Measurements from ENCODE around the gene STPG2. TPM values are rescaled to one million over a fixed set of nuclear protein-coding genes. Genes with fewer than 3 reads are reported as not detected.
A peak's percentile ranks its signal among the peaks of the same experiment; 100 is the strongest.

The STPG2 gene
- total and polyA plus RNA-seq, 12 donors = 0.07 to 1.8 (median 0.61) TPM; not detected in 3

- WGBS, 4 donors = 70 to 83% (median 78%) methylated on average over 2 of the region's 2 CpGs
- intact Hi-C loops (cut with DNase I) = no loop called here
- Histone ChIP-seq H3K9me3 (replicated peaks in 1 of 3) (no peaks in the 10 kb centered on the region), H3K36me3 (replicated peaks in 1 of 2) (no peaks in the 10 kb centered on the region), H3K4me1 (replicated peaks in 1 of 2) (no peaks in the 10 kb centered on the region), H3K4me3 (no peak overlapping the region), H3K27ac (no peak overlapping the region), H3K27me3 (no peaks in the 10 kb centered on the region)
- DNase-seq = no peak
- TF ChIP-seq, protein P1, sequence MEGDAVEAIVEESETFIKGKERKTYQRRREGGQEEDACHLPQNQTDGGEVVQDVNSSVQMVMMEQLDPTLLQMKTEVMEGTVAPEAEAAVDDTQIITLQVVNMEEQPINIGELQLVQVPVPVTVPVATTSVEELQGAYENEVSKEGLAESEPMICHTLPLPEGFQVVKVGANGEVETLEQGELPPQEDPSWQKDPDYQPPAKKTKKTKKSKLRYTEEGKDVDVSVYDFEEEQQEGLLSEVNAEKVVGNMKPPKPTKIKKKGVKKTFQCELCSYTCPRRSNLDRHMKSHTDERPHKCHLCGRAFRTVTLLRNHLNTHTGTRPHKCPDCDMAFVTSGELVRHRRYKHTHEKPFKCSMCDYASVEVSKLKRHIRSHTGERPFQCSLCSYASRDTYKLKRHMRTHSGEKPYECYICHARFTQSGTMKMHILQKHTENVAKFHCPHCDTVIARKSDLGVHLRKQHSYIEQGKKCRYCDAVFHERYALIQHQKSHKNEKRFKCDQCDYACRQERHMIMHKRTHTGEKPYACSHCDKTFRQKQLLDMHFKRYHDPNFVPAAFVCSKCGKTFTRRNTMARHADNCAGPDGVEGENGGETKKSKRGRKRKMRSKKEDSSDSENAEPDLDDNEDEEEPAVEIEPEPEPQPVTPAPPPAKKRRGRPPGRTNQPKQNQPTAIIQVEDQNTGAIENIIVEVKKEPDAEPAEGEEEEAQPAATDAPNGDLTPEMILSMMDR (IDR thresholded peaks at IDR 0.05) = no peak
- TF ChIP-seq POLR2A (IDR thresholded peaks at IDR 0.05) = no peak
Measured at GRCh38 chr4:98176531-98176930, 33.3 kb upstream of the STPG2 start.

DNA sequence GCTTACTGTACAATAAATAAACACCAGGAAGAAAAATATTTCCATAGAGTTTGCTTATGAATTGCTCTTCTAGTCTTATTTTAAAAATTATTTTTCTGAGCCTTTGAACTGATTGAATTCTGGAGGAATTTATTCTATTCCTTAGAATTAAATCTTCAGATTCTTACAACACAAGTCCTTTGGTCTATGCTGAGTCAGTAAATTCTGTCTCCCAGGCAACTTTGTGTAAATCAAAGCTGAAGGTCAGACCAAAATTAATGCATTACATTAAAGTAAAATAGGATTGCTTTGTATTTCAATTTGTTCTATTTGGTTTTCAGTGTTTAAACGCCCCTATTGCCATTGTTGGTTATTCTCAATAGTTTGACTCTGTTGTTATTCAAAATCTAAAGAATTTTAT is 26.8 kb upstream of the STPG2 start:
- Histone ChIP-seq H3K4me3 (no peak overlapping the region), H3K27ac (no peak overlapping the region), H3K4me1 (replicated peaks in 1 of 2) (no peaks in the 10 kb centered on the region), H3K9me3 (replicated peaks in 1 of 3) (no peaks in the 10 kb centered on the region), H3K27me3 (no peaks in the 10 kb centered on the region), H3K36me3 (replicated peaks in 1 of 2) (no peaks in the 10 kb centered on the region)
- DNase-seq = no peak
- intact Hi-C loops (cut with DNase I) = no loop called here
- WGBS, 4 donors = 53 to 63% (median 56%) methylated on average over 1 of the region's 1 CpG
- no peak for TF ChIP-seq POLR2A (IDR thresholded peaks at IDR 0.05)
- TF ChIP-seq, protein P1 (IDR thresholded peaks at IDR 0.05) = no peak

- Histone ChIP-seq H3K4me3 (no peak overlapping the region), H3K4me1 (replicated peaks in 1 of 2) (no peaks in the 10 kb centered on the region), H3K27me3 (no peaks in the 10 kb centered on the region), H3K27ac (no peak overlapping the region), H3K36me3 (replicated peaks in 1 of 2) (no peaks in the 10 kb centered on the region), H3K9me3 (replicated peaks in 1 of 3) (no peaks in the 10 kb centered on the region)
- intact Hi-C loops (cut with DNase I) = no loop called here
- no peak for DNase-seq
- WGBS, 4 donors = 81 to 92% (median 83%) methylated on average over 2 of the region's 2 CpGs
- TF ChIP-seq, protein P1 (IDR thresholded peaks at IDR 0.05) = no peak
- no peak for TF ChIP-seq POLR2A (IDR thresholded peaks at IDR 0.05)
Measured at GRCh38 chr4:98166731-98167041, 23.4 kb upstream of the STPG2 start.

DNA sequence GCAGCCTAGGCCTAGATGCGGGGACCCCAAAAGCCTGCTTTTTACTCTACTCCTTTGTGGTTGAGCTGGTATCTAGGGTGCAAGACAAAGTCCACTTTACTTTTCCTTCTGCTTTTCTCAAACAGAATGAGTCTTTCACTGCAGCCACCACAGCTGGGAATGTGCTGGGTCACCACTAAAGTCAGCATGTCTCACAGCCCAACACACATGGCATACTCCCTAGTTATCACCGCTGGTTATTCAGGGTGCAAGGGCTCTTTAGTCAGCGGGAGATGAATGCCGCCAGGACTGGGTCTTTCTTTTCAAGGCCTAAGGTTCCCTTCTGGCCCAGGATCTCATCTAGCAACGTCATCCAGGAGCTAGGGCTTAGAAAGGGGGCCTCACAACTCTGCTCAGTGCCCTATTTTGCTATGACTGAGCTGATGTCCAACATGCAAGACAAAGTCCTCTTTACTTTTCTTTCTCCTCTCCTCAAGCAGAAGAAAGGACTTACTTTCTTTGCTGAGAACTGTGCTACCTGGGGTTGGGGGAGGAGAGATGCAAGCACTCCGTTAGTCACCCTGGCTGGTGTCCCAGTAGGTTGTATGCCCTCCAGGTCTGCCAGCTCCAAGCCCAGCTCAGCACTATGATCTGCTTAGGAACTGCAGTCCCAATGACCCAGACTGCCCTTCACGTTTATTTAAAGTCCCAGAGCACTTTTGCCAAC is 22.9 kb upstream of the STPG2 start:
- peak; percentile 71 to 85 (median 80) for DNase-seq
- WGBS, 4 donors = 45 to 60% (median 57%) methylated on average over 6 to 7 of the region's 7 CpGs

More for the DNA sequence above, 22.9 kb upstream of the STPG2 start:
- Histone ChIP-seq H3K27me3 (no peaks in the 10 kb centered on the region), H3K4me1 (replicated peaks in 1 of 2) (no peaks in the 10 kb centered on the region), H3K9me3 (replicated peaks in 1 of 3) (no peaks in the 10 kb centered on the region), H3K36me3 (replicated peaks in 1 of 2) (no peaks in the 10 kb centered on the region), H3K4me3 (no peak overlapping the region), H3K27ac (no peak overlapping the region)
- TF ChIP-seq, protein P1 (IDR thresholded peaks at IDR 0.05) = no peak
- no peak for TF ChIP-seq POLR2A (IDR thresholded peaks at IDR 0.05)
- intact Hi-C loops (cut with DNase I) = no loop called here
